GM18868 (cell line): ENCODE data around the gene CGB3.

Source experiments
- ATAC-seq: cut with Tn5 transposase; IDR thresholded peaks from one replicate; pipeline ENCODE4 v1.9.1; 2021; ENCODE audit warnings: mild to moderate bottlenecking, moderate library complexity; ENCODE audit not compliant: unreplicated experiment

CGB3 gene

GRCh38 chr19:48988860-48989259 lies 35.3 kb downstream of the CGB3 start:
- no peak for ATAC-seq

- ATAC-seq = no peak
These were observed 35.8 kb downstream of the CGB3 start for GRCh38 chr19:48988286-48988685.

GRCh38 chr19:48987323-48987722 lies 36.8 kb downstream of the CGB3 start:
- no peak for ATAC-seq

GRCh38 chr19:48986211-48986610 lies 37.9 kb downstream of the CGB3 start:
- ATAC-seq = no peak

GRCh38 chr19:48985711-48986110 lies 38.4 kb downstream of the CGB3 start:
- ATAC-seq = no peak

- no peak for ATAC-seq
These were observed 41.9 kb downstream of the CGB3 start for GRCh38 chr19:48982280-48982679.

GRCh38 chr19:48977061-48977460 lies 47.1 kb downstream of the CGB3 start:
- ATAC-seq = no peak

- ATAC-seq = no peak
These were observed 47.9 kb downstream of the CGB3 start for GRCh38 chr19:48975947-48976847.
